Skin epidermis (tissue), 12 donors: ENCODE data around the gene ROR2.
"Not testable (repeated sequence)": the region's sequence is repeated elsewhere in the genome, so short reads cannot be mapped to it uniquely, and the experiment has no call there.

Experiments
- H3K27ac ChIP-seq, 21 experiments: fragments of 200-600 bp; sonication (generic) in 11 of 21; one replicate each; pipeline ENCODE4 v1.5.0; 2020; ENCODE audit warnings: mild to moderate bottlenecking in 3 of 21, inconsistent platforms in 2 of 21, moderate library complexity in 2 of 21
- H3K4me3 ChIP-seq, 7 experiments: fragments of 200-600 bp; sonication (generic) in 2 of 7; one replicate each; pipeline ENCODE4 v1.5.0; 2020; ENCODE audit warnings: inconsistent platforms in 2 of 7, mild to moderate bottlenecking in 2 of 7, moderate library complexity in 1 of 7

Gene ROR2

DNA sequence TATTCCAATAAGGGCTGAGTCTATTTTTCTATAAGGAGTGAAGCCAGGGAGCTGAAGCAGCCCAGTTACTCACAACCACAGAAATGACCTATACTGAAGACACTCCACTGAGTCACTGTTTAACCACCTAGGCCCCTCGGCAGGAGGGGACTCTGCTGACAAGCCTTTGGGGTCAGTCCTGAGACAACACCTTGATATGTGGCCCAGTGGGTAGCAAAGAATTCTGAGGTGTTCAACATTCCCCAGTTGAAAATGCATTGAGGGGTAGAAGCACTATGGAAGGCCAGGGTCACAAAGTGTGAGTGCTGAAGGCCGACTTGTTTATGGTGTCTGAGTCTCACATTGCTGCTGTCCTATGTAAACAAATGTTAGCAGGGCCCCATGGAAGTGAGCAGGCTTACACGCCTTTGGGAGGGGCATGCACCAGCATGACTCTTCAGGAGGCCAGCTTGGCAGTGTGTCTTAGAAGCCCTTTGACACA lies 413.8 kb downstream of the ROR2 start:
- no peak overlapping the region for H3K27ac ChIP-seq

DNA sequence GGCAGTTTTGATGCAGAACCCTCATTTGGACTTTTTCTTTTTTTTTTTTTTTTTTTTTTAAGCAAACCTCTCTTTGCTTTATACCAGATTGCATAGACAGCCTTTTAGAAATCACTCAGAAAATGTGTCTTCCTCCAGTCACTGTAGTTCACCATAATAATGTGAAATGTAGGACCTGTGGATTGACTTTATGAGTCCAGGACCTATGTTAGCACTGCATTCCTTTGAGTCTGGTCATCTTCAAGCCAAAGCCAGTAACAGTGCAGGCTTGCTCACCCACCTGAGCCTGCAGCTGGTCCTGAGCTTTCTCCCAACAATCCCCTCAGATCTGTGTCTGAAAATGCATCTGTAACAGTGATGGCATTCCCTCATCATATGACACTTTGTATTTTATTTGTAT lies 415.7 kb downstream of the ROR2 start:
- Histone ChIP-seq H3K27ac (no peak overlapping the region), H3K4me3 (no peak overlapping the region)

More for the DNA sequence above, 413.8 kb downstream of the ROR2 start:
- no peak overlapping the region for H3K4me3 ChIP-seq

- Histone ChIP-seq H3K27ac (no peak overlapping the region), H3K4me3 (no peak overlapping the region)
Measured at GRCh38 chr9:91533382-91533781, 416.6 kb downstream of the ROR2 start.

DNA sequence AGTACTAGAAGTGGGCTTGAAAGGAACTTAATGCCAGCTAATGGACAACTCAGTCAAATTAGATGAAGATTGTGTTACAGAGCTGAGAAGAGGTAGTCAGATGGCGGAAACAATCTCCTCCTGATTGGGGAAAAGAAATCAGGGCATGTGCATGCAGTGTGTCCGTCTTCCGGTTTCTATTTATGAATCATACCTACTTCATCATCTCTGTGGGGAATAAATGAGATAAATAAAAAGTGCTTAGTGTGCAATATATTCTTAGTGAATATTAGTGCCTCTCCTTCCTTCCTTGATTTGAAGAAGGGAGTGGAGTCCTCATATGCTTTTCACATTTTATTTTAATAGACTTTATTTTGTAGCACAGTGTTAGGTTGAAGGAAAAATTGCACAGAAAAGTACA lies 417.7 kb downstream of the ROR2 start:
- no peak overlapping the region for H3K4me3 ChIP-seq

GRCh38 chr9:91530829-91531228 lies 419.2 kb downstream of the ROR2 start:
- H3K27ac ChIP-seq: no peak overlapping the region
- no peak overlapping the region for H3K4me3 ChIP-seq

More for the DNA sequence above, 417.7 kb downstream of the ROR2 start:
- no peak overlapping the region for H3K27ac ChIP-seq

DNA sequence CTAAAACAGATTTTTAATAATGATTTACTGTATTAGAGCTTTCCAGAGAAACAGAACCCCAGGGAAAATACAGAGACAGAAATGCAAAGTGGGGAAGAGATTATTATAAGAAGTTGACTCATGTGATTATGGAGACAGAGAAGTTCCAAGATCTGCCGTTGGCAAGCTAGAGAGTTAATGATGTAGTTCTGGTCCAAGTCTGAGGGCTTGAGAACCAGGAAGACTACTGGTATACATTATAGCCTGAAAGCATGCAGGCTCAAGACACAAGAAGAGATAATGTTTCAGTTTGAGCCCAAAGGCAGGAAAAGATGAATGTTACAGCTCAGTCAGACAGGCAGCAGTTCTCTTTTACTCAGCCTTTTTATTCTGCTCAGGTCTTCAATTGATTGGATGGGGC lies 427.5 kb downstream of the ROR2 start:
- H3K27ac ChIP-seq: no peak overlapping the region
- no peak overlapping the region for H3K4me3 ChIP-seq

DNA sequence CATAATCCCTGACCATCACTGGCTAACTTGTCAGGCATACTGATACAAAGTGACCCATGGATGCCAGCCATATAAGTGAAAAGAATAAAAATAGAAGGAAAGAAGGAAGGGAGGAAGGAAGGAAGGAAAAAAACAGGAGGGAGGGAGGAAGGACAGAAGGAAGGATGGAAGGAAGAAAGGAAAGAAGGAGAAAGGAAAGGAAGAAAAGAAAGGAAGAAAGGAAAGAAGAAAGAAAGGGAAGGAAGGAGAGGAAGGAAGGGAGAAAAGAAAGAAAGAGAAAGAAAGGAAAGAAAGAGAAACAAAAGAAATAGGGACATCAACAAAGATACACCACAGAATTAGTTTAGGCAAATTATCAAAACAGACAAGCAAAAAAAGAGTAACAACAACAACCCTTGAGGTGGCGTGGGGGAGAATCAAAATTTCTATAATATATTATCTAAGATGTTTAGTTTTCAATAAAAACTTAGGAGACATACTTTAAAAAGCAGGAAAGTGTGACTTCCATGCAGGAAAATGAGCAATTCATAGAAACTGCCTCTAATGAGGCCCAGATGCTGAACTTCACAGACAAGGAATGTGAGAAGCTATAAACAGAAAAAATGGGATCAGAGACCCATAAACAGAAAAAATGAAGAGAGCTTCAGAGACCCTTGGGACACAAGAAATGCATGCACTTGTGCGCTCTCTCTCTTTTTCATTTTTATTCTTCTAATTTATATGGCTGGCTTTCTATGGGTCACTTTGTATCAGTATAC lies 430.3 kb downstream of the ROR2 start:
- H3K27ac ChIP-seq: peak overlapping the region in 3 of 21 experiments; percentile 12 to 59 (median 25)
- H3K4me3 ChIP-seq: no peak overlapping the region

GRCh38 chr9:91518462-91518861 lies 431.6 kb downstream of the ROR2 start:
- H3K4me3 ChIP-seq: no peak overlapping the region
- H3K27ac ChIP-seq: peak overlapping the region in 1 of 21 experiments; percentile 59

- Histone ChIP-seq H3K4me3 (no peak overlapping the region), H3K27ac (no peak overlapping the region)
Measured at GRCh38 chr9:91517801-91518200, 432.2 kb downstream of the ROR2 start.

DNA sequence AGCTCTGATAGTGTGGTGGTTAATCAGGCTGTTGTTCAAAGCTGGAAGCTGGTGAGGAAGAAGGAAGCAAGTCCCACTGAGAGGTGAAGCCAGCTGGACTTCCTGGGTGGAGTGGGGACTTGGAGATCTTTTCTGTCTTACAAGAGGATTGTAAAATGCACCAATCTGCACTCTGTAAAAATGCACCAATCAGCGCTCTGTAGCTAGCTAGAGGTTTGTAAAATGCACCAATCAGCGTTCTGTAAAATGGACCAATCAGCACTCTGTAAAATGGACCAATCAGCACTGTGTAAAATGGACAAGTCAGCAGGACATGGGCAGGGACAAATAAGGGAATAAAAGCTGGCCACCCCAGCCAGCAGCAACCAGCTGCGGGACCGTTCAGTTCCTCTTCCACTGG lies 432.7 kb downstream of the ROR2 start:
- not testable (repeated sequence) for H3K27ac ChIP-seq, H3K4me3 ChIP-seq

DNA sequence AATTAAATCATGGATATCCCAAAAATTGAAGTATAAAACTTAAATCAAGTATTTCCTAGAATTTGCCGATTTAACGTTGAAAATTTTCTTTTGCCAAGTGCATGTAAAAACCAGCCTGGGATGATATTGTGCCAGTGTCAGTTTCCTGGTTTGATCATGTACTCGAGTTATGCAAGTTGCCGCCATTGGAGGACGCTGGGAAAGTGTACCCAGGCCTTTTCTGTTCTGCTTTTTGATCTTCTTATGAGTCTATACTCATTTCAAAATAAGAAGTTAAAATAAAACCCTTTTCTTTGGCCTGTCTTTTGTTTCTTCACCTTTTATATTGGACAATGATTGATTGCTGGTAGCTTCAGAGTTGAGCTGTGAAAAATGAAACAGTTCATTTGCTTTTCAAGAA lies 433.3 kb downstream of the ROR2 start:
- Histone ChIP-seq H3K4me3 (no peak overlapping the region), H3K27ac (no peak overlapping the region)

GRCh38 chr9:91516081-91516480 lies 433.9 kb downstream of the ROR2 start:
- peak overlapping the region in 2 of 21 experiments; percentile 31 for H3K27ac ChIP-seq
- no peak overlapping the region for H3K4me3 ChIP-seq

DNA sequence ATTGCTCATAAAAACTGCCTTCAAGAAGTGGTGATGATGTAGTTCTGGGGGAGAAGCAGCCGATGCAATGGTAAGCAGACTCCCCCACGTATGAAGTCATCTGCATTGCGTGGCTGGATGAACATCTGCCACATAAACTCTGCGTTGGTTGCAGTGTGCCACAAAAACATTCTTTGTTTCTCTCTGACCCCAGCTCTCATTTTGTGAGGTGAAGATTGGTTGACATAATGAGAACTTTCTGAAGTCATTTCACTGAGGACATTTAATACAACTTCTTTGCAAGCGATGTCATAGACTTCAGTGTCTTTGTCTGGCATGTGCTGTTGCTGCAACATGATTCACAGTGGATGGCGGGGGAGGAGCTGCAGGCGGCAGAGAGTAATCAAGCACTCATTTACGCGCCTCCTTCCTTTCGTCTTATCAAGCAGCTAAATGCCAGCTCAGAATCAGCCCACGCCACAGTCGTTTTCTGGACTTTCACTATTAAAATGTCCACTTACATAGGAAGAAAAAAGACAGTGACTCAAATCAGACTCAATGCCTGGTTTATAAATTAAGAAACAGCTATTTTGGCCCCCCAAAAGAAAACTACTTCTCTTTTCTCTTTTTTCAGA lies 434.8 kb downstream of the ROR2 start:
- Histone ChIP-seq H3K4me3 (peak overlapping the region in 1 of 7 experiments; percentile 6), H3K27ac (peak overlapping the region in 5 of 21 experiments; percentile 15 to 59 (median 33))
